ENCODE measurements around the gene TFAM.

TFAM gene

DNA sequence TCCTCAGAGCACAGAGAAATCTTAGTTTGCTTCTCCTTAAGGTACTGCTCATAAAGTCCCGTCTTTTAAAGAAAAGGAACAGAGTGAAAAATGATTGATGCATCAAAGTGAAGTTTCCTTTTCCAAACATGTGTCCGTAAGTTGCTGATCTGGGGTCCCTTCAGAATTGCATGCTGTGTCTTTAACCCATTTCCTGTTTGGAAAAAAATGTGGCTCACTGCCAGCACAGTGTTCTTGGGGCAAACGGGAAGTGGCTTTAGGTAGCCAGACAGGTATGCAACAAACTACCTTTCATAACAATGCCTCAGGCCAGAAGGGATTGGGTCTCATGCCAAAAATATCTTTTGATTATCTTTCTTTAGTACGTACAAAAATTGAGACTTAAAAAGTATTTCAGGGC, 50.9 kb downstream of the TFAM start:
- DNase-seq: no peak

DNA sequence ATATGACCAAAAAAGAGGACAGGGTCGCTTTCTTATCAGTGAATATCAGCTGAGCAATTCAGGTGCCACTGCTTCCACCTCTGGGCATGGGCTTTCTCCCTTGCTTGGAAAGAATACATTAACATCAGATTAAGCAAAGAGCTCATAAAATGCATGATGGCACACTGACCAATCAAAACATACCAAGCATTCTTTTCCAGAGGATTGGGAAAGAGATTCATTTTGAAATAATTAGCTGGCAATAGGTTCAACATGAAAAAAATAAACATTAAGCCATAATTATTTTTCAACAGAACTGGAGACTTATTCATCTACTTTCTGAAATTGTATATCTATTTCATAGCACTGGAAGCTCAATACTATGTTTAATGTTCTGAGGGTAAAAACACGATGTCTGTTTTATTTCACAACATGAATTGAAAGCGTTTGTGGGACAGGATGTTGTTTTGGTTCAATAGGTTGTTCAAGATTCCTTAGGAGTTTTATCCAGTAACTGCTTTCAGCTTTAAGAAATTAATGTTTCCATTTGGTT, 53.2 kb downstream of the TFAM start:
- no peak for DNase-seq

DNA sequence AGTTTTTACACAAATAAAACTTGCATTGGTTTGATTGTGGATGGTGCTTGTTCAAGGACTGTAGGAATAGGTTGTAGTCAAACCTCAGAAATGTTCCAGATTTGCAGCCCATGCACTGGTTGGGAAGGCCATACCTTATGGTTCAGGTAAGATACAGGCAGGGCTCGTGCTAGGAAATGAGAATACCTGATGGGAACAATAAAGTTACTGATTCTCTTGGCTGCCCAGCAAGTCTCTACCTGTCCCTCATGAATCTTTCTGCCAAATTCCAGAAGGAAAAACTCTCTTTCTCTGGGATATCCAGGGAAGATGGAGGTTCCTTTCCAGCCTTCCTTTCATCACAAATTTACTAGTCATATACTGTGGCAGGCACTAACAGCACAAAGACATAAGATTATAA, 53.8 kb downstream of the TFAM start:
- DNase-seq: no peak

DNA sequence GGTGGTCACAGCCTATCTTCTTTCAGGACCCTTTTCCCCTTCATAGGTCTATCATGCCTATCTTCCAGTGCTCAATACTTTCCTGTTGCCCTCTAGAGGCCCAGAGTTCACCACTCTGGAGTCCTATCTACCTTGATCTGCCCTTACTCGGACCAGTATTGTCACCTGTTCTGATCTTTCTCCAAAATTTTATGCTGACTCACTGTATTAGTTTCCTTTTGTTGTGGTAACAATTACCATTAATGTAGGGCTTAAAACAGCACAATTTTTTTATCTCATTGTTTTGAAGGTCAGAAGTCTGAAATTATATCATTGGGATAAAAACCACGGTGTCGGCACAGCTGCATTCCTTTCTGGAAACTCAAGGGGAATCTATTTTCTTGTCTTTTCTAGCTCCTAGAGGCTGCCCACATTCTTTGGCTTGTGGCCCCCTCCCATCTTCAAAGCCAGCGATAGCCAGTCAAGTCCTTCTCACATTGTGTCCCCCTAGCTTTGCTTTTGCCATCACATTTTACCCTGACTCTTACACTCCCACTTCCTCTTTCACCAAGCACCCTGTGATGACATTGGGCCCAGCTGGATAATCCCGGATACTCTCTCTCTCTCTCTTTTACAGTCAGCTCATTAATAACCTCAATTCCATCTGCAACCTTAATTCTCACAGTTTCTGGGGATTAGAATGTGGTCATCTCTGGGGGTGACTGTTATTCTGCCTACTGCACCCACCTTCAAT, 54.6 kb downstream of the TFAM start:
- no peak for DNase-seq

DNA sequence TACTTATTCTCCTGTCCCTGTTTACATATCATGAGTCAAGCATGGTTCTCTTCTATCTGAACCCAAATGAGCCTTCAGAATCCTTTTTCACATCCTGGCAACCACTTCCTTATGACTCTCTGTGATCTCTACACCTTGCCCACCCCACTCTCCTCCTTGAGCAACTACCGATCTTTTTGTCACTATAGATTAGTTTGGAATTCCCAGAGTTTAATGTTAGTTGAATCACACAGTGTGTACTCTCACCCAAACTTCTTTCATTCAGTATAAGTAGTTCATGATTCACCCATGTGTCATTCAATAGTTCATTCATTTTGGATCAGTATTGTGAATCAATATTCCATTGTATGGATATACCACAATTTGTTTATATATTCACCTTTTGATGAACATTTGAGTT, 55.3 kb downstream of the TFAM start:
- DNase-seq: no peak

DNA sequence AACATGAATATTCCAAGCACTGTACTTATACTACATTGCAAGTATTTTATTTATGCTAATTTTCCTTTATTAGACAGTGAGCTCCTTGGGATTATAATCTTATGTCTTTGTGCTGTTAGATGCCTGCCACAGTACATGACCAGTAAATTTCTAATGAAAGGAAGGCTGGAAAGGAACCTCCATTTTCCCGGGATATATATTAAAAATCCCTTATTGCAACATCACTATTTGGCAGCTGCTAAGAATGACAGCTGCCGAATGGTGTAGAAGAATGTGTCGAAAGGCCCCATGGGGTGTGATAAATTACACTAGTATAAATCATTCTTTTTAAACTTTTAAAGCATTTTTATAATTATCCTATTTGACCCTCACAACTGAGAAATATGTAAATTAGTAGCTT, 59.1 kb downstream of the TFAM start:
- no peak for DNase-seq

DNA sequence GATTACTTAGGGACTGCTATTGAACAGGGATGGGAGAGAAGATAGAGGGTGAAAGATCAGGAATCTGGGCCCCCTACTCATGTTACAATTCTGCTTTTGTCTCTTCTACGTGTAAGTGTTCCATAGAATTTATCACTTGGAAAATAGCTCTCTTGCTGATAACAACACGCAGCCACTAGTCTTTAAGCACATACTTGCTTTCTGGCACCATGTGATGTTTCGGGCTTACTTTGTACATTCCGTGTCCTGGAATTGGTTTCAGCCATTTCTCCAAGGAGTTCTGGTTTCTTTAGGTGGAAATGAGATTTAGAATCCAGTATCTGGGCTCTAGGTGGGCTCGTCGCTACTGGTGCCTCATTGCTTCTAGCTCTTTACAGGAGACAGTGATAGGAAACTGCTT, 59.7 kb downstream of the TFAM start:
- DNase-seq: no peak

DNA sequence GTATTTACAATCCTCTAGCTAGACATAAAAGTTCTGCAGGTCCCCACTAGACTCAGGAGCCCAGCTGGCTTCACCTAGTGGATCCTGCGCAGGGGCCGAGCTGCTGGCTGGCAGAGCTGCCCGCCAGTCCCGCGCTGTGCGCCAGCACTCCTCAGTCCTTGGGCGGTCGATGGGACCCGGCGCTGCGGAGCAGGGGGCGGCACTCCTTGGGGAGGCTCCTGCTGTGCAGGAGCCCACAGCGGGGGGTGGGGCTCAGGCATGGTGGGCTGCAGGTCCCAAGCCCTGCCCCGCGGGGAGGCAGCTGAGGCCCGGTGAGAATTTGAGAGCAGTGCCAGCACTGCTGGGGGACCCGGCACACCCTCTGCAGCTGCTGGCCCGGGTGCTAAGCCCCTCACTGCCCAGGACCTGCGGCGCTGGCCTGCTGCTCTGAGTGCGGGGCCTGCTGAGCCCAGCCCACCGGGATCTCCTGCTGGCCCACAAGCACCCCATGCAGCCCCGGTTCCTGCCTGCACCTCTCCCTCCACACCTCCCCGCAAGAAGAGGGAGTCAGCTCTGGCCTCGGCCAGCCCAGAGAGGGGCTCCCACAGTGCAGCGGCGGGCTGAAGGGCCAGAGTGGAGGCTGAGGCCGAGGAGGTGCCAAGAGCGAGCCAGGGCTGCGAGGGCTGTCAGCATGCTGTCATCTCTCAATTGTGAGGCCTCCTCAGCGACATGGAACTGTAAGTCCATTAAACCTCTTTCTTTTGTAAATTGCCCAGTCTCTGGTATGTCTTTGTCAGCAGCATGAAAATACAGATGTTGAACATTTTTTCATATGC, 63.1 kb downstream of the TFAM start:
- no peak for DNase-seq

Data from stimulated activated CD4-positive, alpha-beta T cell treated with anti-CD3 and anti-CD28 coated beads, Interleukin-2, amount 100 ng/mL, for 24 hours (primary cell).